Measurements from ENCODE around the gene ARHGAP9.

DNA sequence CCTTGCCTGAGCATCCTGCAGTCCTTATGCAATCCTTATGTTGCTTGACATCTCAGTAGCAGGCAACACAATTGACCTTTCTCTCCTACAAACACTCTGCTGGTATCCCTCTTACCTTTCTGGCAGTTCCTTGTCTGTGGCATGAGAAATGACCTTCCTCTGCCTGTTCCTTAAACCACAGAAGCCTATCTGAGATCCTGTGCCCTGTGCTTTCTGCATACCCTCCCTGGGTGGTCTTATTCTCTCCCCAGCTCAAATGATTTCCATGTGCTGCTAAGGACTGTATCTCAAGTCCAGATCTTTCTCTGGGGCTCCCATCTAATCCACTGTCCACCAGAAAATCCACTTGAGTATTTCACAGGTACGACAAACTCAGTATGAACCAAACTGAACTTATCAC lies 2.0 kb upstream of the ARHGAP9 start:
- TF ChIP-seq, protein P1, sequence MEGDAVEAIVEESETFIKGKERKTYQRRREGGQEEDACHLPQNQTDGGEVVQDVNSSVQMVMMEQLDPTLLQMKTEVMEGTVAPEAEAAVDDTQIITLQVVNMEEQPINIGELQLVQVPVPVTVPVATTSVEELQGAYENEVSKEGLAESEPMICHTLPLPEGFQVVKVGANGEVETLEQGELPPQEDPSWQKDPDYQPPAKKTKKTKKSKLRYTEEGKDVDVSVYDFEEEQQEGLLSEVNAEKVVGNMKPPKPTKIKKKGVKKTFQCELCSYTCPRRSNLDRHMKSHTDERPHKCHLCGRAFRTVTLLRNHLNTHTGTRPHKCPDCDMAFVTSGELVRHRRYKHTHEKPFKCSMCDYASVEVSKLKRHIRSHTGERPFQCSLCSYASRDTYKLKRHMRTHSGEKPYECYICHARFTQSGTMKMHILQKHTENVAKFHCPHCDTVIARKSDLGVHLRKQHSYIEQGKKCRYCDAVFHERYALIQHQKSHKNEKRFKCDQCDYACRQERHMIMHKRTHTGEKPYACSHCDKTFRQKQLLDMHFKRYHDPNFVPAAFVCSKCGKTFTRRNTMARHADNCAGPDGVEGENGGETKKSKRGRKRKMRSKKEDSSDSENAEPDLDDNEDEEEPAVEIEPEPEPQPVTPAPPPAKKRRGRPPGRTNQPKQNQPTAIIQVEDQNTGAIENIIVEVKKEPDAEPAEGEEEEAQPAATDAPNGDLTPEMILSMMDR (IDR thresholded peaks at IDR 0.05; ENCODE audit: insufficient read depth, low read length): no peak
- TF ChIP-seq, protein P2, sequence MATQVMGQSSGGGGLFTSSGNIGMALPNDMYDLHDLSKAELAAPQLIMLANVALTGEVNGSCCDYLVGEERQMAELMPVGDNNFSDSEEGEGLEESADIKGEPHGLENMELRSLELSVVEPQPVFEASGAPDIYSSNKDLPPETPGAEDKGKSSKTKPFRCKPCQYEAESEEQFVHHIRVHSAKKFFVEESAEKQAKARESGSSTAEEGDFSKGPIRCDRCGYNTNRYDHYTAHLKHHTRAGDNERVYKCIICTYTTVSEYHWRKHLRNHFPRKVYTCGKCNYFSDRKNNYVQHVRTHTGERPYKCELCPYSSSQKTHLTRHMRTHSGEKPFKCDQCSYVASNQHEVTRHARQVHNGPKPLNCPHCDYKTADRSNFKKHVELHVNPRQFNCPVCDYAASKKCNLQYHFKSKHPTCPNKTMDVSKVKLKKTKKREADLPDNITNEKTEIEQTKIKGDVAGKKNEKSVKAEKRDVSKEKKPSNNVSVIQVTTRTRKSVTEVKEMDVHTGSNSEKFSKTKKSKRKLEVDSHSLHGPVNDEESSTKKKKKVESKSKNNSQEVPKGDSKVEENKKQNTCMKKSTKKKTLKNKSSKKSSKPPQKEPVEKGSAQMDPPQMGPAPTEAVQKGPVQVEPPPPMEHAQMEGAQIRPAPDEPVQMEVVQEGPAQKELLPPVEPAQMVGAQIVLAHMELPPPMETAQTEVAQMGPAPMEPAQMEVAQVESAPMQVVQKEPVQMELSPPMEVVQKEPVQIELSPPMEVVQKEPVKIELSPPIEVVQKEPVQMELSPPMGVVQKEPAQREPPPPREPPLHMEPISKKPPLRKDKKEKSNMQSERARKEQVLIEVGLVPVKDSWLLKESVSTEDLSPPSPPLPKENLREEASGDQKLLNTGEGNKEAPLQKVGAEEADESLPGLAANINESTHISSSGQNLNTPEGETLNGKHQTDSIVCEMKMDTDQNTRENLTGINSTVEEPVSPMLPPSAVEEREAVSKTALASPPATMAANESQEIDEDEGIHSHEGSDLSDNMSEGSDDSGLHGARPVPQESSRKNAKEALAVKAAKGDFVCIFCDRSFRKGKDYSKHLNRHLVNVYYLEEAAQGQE (IDR thresholded peaks at IDR 0.05; ENCODE audit: insufficient replicate concordance, low read depth): no peak
- TF ChIP-seq POLR2AphosphoS5 (IDR thresholded peaks at IDR 0.05; ENCODE audit: low read depth) (no peak), SPI1 (IDR thresholded peaks at IDR 0.05; ENCODE audit: borderline replicate concordance, low read depth) (no peak), GABPA (IDR thresholded peaks at IDR 0.05; ENCODE audit: low read depth) (no peak)
